Activated T-cell treated with anti-CD3 and anti-CD28 coated beads, Interleukin-2, amount 50 U/mL, for 24 hours (primary cell): ENCODE results near the gene HDX.
"Not testable (repeated sequence)": the region's sequence is repeated elsewhere in the genome, so short reads cannot be mapped to it uniquely, and the experiment has no call there.

ENCODE experiments used
- DNase-seq: peaks from one replicate; pipeline ENCODE4 v3.0.0-alpha.2; 2020
- H3K27ac Mint-ChIP-seq: 2 replicates; pipeline ENCODE4 v1.8.0; 2020; ENCODE audit warnings: mild to moderate bottlenecking, mixed read lengths
- H3K27me3 Mint-ChIP-seq: 2 replicates; pipeline ENCODE4 v1.8.0; 2020; ENCODE audit warnings: mixed read lengths
- H3K36me3 Mint-ChIP-seq: 2 replicates; pipeline ENCODE4 v1.8.0; 2020; ENCODE audit warnings: low read depth, mixed read lengths
- H3K4me1 Mint-ChIP-seq: 2 replicates; pipeline ENCODE4 v1.8.0; 2020; ENCODE audit warnings: low read depth, mixed read lengths
- H3K4me3 Mint-ChIP-seq: 2 replicates; pipeline ENCODE4 v1.8.0; 2020; ENCODE audit warnings: mild to moderate bottlenecking, moderate library complexity, mixed read lengths
- H3K9me3 Mint-ChIP-seq: 2 replicates; pipeline ENCODE4 v1.8.0; 2020; ENCODE audit warnings: mixed read lengths

Gene HDX

GRCh38 chrX:84501798-84502628, at the start of gene HDX:
Gene HDX (minus strand): TSS chrX:84502453. CDS start chrX:84475397, 27,056 bp downstream.
- H3K27ac Mint-ChIP-seq = peak within 1 kb of the TSS; percentile 93
- H3K9me3 Mint-ChIP-seq = no peaks in the 10 kb centered on the region
- peaks cover 3% of the 10 kb centered on the region for H3K4me1 Mint-ChIP-seq
- DNase-seq = peak; percentile 72
- peaks cover 2% of the 10 kb centered on the region for H3K36me3 Mint-ChIP-seq
- peaks cover 24% of the 10 kb centered on the region for H3K27me3 Mint-ChIP-seq
- H3K4me3 Mint-ChIP-seq = peak within 1 kb of the TSS; percentile 84

GRCh38 chrX:84541315-84541714, 39.1 kb upstream of the HDX start:
- H3K27me3 Mint-ChIP-seq, H3K27ac Mint-ChIP-seq, DNase-seq, H3K4me1 Mint-ChIP-seq, H3K36me3 Mint-ChIP-seq, H3K4me3 Mint-ChIP-seq: not testable (repeated sequence)
- peaks cover 12% of the 10 kb centered on the region for H3K9me3 Mint-ChIP-seq

- not testable (repeated sequence) for H3K27ac Mint-ChIP-seq, DNase-seq, H3K36me3 Mint-ChIP-seq, H3K27me3 Mint-ChIP-seq, H3K4me1 Mint-ChIP-seq, H3K4me3 Mint-ChIP-seq
- peaks cover 15% of the 10 kb centered on the region for H3K9me3 Mint-ChIP-seq
Measured at GRCh38 chrX:84537627-84538026, 35.4 kb upstream of the HDX start.

- Mint-ChIP-seq H3K27ac (no peak overlapping the region), H3K36me3 (peaks cover 16% of the 10 kb centered on the region), H3K27me3 (no peaks in the 10 kb centered on the region), H3K4me3 (no peak overlapping the region), H3K9me3 (no peaks in the 10 kb centered on the region), H3K4me1 (no peaks in the 10 kb centered on the region)
- no peak for DNase-seq
Measured at GRCh38 chrX:84488426-84488825, 13.8 kb downstream of the HDX start.

- H3K4me1 Mint-ChIP-seq = no peaks in the 10 kb centered on the region
- H3K27me3 Mint-ChIP-seq = no peaks in the 10 kb centered on the region
- H3K4me3 Mint-ChIP-seq = no peak overlapping the region
- peaks cover 1% of the 10 kb centered on the region for H3K9me3 Mint-ChIP-seq
- H3K27ac Mint-ChIP-seq = no peak overlapping the region
- DNase-seq = no peak
- H3K36me3 Mint-ChIP-seq = peaks cover 16% of the 10 kb centered on the region
Measured at GRCh38 chrX:84487365-84488353, 14.6 kb downstream of the HDX start.

- Mint-ChIP-seq H3K27ac (no peak overlapping the region), H3K9me3 (peaks cover 5% of the 10 kb centered on the region)
Measured at GRCh38 chrX:84479086-84479485, 23.2 kb downstream of the HDX start.

GRCh38 chrX:84477114-84477513, 25.1 kb downstream of the HDX start:
- H3K36me3 Mint-ChIP-seq = no peaks in the 10 kb centered on the region
- H3K4me3 Mint-ChIP-seq = no peak overlapping the region
- H3K27me3 Mint-ChIP-seq = peaks cover 2% of the 10 kb centered on the region
- no peak for DNase-seq
- no peak overlapping the region for H3K27ac Mint-ChIP-seq
- H3K9me3 Mint-ChIP-seq = peaks cover 3% of the 10 kb centered on the region
- no peaks in the 10 kb centered on the region for H3K4me1 Mint-ChIP-seq

More at GRCh38 chrX:84479086-84479485, 23.2 kb downstream of the HDX start:
- no peak for DNase-seq
- Mint-ChIP-seq H3K36me3 (peaks cover 6% of the 10 kb centered on the region), H3K4me3 (no peak overlapping the region), H3K27me3 (no peaks in the 10 kb centered on the region), H3K4me1 (no peaks in the 10 kb centered on the region)

- H3K27ac Mint-ChIP-seq = no peak overlapping the region
- no peaks in the 10 kb centered on the region for H3K36me3 Mint-ChIP-seq
- no peak for DNase-seq
- H3K27me3 Mint-ChIP-seq = peaks cover 2% of the 10 kb centered on the region
- H3K4me3 Mint-ChIP-seq = no peak overlapping the region
- no peaks in the 10 kb centered on the region for H3K9me3 Mint-ChIP-seq
- H3K4me1 Mint-ChIP-seq = no peaks in the 10 kb centered on the region
Measured at GRCh38 chrX:84475596-84475995, 26.7 kb downstream of the HDX start.

- DNase-seq = no peak
- no peaks in the 10 kb centered on the region for H3K4me1 Mint-ChIP-seq
- H3K27ac Mint-ChIP-seq = no peak overlapping the region
- no peaks in the 10 kb centered on the region for H3K9me3 Mint-ChIP-seq
- no peak overlapping the region for H3K4me3 Mint-ChIP-seq
- H3K36me3 Mint-ChIP-seq = no peaks in the 10 kb centered on the region
- peaks cover 2% of the 10 kb centered on the region for H3K27me3 Mint-ChIP-seq
Measured at GRCh38 chrX:84475101-84475500, 27.2 kb downstream of the HDX start.

- peaks cover 13% of the 10 kb centered on the region for H3K36me3 Mint-ChIP-seq
Measured at GRCh38 chrX:84469226-84469625, 33.0 kb downstream of the HDX start.

GRCh38 chrX:84467898-84468297, 34.4 kb downstream of the HDX start:
- peaks cover 10% of the 10 kb centered on the region for H3K9me3 Mint-ChIP-seq
- no peak overlapping the region for H3K27ac Mint-ChIP-seq
- H3K4me1 Mint-ChIP-seq = no peaks in the 10 kb centered on the region
- H3K36me3 Mint-ChIP-seq = peaks cover 13% of the 10 kb centered on the region
- H3K27me3 Mint-ChIP-seq = peaks cover 6% of the 10 kb centered on the region
- no peak for DNase-seq
- H3K4me3 Mint-ChIP-seq = no peak overlapping the region

More at GRCh38 chrX:84469226-84469625, 33.0 kb downstream of the HDX start:
- peaks cover 3% of the 10 kb centered on the region for H3K9me3 Mint-ChIP-seq
- H3K27me3 Mint-ChIP-seq = peaks cover 6% of the 10 kb centered on the region
- H3K4me3 Mint-ChIP-seq = no peak overlapping the region
- H3K4me1 Mint-ChIP-seq = no peaks in the 10 kb centered on the region
- H3K27ac Mint-ChIP-seq = no peak overlapping the region
- no peak for DNase-seq

- Mint-ChIP-seq H3K27ac (no peak overlapping the region), H3K27me3 (peaks cover 2% of the 10 kb centered on the region), H3K36me3 (no peaks in the 10 kb centered on the region), H3K4me3 (no peak overlapping the region), H3K9me3 (peaks cover 7% of the 10 kb centered on the region), H3K4me1 (no peaks in the 10 kb centered on the region)
- DNase-seq = no peak
Measured at GRCh38 chrX:84453351-84454246, 48.7 kb downstream of the HDX start.

- peaks cover 12% of the 10 kb centered on the region for H3K27me3 Mint-ChIP-seq
- H3K4me1 Mint-ChIP-seq = no peaks in the 10 kb centered on the region
- peaks cover 16% of the 10 kb centered on the region for H3K9me3 Mint-ChIP-seq
- H3K36me3 Mint-ChIP-seq = peaks cover 11% of the 10 kb centered on the region
- no peak overlapping the region for H3K4me3 Mint-ChIP-seq
- no peak overlapping the region for H3K27ac Mint-ChIP-seq
- DNase-seq = no peak
Measured at GRCh38 chrX:84441143-84441542, 61.1 kb downstream of the HDX start.

GRCh38 chrX:84415140-84415539, 87.1 kb downstream of the HDX start:
- H3K36me3 Mint-ChIP-seq = peaks cover 2% of the 10 kb centered on the region
- H3K4me1 Mint-ChIP-seq = no peaks in the 10 kb centered on the region
- peaks cover 31% of the 10 kb centered on the region for H3K27me3 Mint-ChIP-seq
- no peak overlapping the region for H3K27ac Mint-ChIP-seq
- no peak for DNase-seq
- peaks cover 2% of the 10 kb centered on the region for H3K9me3 Mint-ChIP-seq
- no peak overlapping the region for H3K4me3 Mint-ChIP-seq
